ENCODE data around the gene DLG3. TPM values are rescaled to one million over a fixed set of nuclear protein-coding genes. Genes with fewer than 3 reads are reported as not detected.

DLG3 gene
- total RNA-seq, 2 experiments from 2014 or later = 25.4 to 29.0 TPM

DNA sequence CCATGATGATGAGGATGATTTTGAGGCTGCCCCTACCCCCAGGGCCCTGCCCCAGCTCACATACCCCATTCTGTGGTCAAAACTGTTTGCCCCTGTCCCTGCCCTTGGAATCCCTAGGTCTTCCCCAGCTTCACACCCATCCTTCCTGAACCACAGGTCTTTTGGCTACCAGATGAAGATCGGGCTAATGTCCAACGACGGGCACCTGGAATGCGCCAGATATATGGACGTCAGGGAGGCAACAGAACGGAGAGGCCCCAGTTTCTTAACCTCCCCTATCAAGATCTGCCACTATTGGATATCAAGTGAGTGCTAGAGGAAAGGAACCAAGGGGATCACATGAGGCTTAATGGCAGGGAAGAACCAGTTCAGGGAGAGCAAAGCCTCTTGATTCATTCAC lies 14.9 kb upstream of the DLG3 start:
- no peak for DNase-seq
- POLR2A ChIA-PET = no interaction called here
- no peaks in the 10 kb centered on the region for H3K9me3 Mint-ChIP-seq
- no peak for ATAC-seq (ENCODE audit: low read depth)
- H3K27me3 Mint-ChIP-seq = no peaks in the 10 kb centered on the region
- no peak overlapping the region for H3K27ac Mint-ChIP-seq
- H3K36me3 Mint-ChIP-seq = no peaks in the 10 kb centered on the region
- H3K4me1 Mint-ChIP-seq = peaks cover 6% of the 10 kb centered on the region
- no peak overlapping the region for H3K4me3 Mint-ChIP-seq

DNA sequence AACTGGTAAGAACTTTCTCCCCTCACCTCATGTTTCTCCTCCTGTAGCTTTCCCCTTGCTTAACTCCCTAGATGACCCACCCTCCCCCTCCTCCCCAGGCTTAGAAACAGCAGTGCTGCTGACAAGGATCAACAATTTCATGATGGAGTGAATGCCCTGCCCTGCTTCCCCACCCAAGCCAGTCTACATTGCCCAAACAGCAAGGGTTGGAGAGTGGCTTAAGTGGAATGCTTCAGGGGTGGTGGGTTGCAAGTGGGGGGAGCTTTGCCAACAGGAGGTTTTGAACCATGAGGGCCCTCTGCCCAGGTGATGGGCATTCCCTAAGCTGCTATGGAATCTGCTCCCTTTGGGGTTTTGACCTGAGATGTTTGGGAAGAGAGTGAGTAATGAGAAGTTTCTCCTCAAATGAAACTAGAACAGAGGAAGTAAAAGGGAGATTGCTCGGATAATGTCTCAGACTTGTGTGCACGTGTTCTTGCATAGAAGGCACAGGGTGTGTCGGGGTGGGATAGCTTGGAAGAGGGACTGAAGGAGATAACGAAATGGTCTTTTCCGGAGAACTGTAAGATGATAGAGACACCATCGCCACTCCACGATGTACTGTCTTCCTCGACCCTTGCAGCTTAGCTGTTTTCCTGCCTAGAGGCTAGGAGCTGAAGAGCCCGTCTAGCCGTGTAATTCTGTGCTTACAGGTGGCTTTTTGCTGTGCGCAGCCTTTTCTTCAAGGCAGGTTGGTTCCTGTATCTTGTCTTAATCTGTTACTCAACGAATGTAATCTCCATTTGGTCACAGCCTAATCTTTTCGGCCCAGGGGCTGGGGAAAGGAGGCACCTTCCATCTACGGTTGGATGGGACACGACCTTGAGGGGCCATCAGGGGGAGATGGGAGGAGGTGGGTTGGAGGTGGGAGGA lies 11.4 kb upstream of the DLG3 start:
- no peaks in the 10 kb centered on the region for H3K9me3 Mint-ChIP-seq
- POLR2A ChIA-PET = interaction anchor here (0.7 to 1.7 kb wide), 7 partner anchors 10 to 1844 kb away, joined by 3 to 7 read pairs (median 5); partner anchors contain the start of genes GDPD2, IGBP1, KIF4A and PDZD11
- ATAC-seq (ENCODE audit: low read depth) (no peak), DNase-seq (no peak)
- H3K27me3 Mint-ChIP-seq = peaks cover 5% of the 10 kb centered on the region
- H3K27ac Mint-ChIP-seq = peak overlapping the region; percentile 87
- H3K36me3 Mint-ChIP-seq = no peaks in the 10 kb centered on the region
- peak overlapping the region; percentile 89 for H3K4me3 Mint-ChIP-seq
- peaks cover 10% of the 10 kb centered on the region for H3K4me1 Mint-ChIP-seq

DNA sequence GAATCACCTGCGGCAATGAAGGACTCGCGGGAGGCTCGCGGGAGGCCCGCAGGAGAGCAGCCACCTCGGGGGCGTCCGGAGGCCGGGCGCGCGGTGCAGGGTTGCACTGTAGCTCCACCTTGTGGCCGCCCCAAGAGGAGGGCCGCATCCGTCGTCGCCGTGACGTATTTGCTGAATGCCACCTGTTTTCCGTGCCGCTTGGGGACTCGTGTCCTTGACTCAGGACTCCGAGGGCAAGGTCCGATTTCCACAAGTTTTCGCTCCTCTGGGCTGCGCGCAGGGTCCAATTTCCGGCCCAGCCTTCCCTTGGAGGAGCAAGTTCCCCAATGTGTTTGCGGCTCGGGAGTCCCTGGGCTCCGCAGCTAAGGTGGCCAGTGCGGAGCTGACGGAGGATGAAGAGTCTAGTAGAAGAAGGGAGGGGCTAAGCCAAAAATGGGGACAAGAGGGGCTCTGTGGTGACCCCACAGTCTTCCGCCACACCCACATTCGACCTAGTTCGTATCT lies 10.7 kb upstream of the DLG3 start:
- peak; percentile 79 for DNase-seq
- H3K9me3 Mint-ChIP-seq = no peaks in the 10 kb centered on the region
- no peaks in the 10 kb centered on the region for H3K36me3 Mint-ChIP-seq
- POLR2A ChIA-PET = interaction anchor here (0.7 to 1.7 kb wide), 8 partner anchors 10 to 1843 kb away, joined by 3 to 7 read pairs (median 4); partner anchors contain the start of genes GDPD2, IGBP1, KIF4A and PDZD11
- H3K4me1 Mint-ChIP-seq = peaks cover 16% of the 10 kb centered on the region
- H3K27ac Mint-ChIP-seq = peak overlapping the region; percentile 87
- H3K4me3 Mint-ChIP-seq = peak overlapping the region; percentile 89
- peak; percentile 84 for ATAC-seq (ENCODE audit: low read depth)
- H3K27me3 Mint-ChIP-seq = peaks cover 5% of the 10 kb centered on the region

DNA sequence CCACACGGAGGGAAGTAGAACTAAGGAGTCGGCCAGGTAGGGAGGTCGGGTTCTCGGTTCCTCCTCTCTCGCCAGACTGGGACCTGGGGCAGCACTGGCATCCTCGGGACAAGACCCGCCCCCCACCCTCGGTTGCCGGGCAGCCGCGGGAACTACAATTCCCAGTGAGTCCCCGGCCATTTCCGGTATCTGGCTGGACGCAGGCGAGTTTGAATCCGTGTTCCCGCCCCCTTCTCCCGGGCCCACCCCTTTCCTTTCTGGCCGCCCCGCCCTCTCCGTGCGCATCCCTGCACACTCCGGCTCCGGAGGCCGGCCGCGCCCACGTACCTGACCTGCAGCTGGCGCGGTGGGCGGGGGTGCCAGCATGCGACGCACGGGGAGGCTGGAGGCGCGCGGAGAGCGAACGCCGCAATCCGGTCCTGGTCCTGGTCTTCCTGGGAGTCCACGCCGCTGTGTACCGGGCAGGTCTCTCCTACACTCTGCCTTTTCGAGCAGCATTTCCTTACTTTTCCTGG lies 10.2 kb upstream of the DLG3 start:
- Mint-ChIP-seq H3K27ac (peak overlapping the region; percentile 87), H3K4me1 (peaks cover 21% of the 10 kb centered on the region), H3K27me3 (peaks cover 7% of the 10 kb centered on the region), H3K4me3 (peak overlapping the region; percentile 89), H3K36me3 (no peaks in the 10 kb centered on the region), H3K9me3 (no peaks in the 10 kb centered on the region)
- ATAC-seq (ENCODE audit: low read depth) = peak; percentile 56
- POLR2A ChIA-PET = interaction anchor here (0.6 to 1.7 kb wide), 7 partner anchors 12 to 1843 kb away, joined by 3 to 7 read pairs (median 4); partner anchors contain the start of genes GDPD2, IGBP1, KIF4A and PDZD11
- peak; percentile 64 for DNase-seq

DNA sequence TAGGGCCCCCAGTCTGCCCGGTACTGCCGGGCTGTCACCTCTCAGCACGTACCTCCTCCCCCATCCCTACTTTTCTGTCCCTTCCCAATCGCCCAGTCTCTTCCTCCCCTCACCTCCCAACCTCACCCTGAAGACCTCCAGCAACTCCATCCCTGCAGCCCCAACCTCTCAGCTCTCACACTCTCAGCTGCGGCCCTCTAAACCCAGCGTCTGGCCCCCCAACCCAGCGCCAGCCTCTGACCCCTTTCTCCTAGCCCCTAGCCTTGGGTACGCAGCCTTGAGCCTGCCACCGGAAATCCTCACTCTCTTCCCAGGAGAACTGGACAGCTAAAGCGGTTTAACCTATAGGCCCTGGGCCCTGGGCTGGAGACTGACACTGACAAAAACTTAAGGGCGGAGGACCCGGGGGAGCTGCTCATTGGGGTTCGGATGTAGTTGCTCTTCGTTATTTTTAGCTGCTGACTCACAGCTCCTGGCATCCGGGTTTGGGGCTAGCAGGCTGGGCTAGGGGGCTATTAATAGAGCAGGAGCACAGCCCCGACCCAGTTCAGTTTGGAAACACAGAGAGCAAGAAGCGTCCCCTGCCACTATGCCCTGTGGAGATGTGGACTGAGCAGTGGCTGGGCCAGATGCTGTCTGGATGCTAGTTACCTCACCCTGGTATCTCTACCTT lies 9.6 kb upstream of the DLG3 start:
- H3K9me3 Mint-ChIP-seq = no peaks in the 10 kb centered on the region
- H3K27ac Mint-ChIP-seq = peak overlapping the region; percentile 63
- DNase-seq (no peak), ATAC-seq (ENCODE audit: low read depth) (no peak)
- H3K4me3 Mint-ChIP-seq = peak overlapping the region; percentile 89
- peaks cover 22% of the 10 kb centered on the region for H3K4me1 Mint-ChIP-seq
- H3K27me3 Mint-ChIP-seq = peaks cover 10% of the 10 kb centered on the region
- no peaks in the 10 kb centered on the region for H3K36me3 Mint-ChIP-seq
- POLR2A ChIA-PET = interaction anchor here (0.6 to 1.7 kb wide), 4 partner anchors 17 to 1842 kb away, joined by 3 to 5 read pairs (median 4); partner anchors contain the start of genes IGBP1 and RPS4X

DNA sequence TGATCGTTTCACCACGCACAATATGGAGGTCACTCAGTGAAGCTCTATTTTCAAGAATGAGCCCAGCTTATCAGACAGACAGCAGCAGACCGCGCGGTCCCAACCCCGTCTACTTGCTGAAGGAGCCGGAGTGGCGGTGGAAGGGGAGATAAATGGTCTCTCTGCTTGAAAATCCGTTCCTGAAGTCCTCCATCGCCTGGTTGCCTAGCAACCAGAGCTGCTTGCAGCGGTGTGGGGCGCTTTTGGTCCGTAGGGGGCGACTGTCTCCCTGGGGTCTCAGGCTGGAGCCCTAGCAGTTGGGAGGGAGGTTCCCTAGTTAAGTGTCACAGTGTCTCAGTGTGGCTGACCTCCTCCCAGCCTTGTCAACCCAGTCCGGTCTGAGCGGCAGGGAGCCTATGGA lies 8.3 kb upstream of the DLG3 start:
- DNase-seq = no peak
- Mint-ChIP-seq H3K4me3 (no peak overlapping the region), H3K27ac (no peak overlapping the region), H3K27me3 (peaks cover 19% of the 10 kb centered on the region), H3K4me1 (peaks cover 22% of the 10 kb centered on the region), H3K36me3 (no peaks in the 10 kb centered on the region), H3K9me3 (no peaks in the 10 kb centered on the region)
- ATAC-seq (ENCODE audit: low read depth) = no peak
- POLR2A ChIA-PET = no interaction called here

DNA sequence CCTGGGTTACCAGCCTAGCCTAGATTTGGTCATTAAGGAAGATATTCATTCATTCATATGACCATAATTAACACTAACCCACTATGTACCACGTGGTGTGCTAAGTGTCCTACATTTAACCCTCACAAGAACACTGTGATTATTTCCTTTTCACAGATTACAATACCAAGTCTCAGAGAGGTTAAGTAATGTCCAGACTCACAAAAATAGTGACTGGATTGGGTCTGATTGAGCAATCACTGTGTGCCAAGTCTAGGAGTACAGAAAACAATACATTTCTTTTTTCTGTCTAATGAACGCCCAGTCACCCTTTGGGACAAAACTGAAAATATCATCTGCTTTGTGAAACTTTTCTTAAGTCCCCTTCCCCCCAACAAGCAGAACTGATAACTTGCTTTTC lies 7.6 kb upstream of the DLG3 start:
- H3K4me1 Mint-ChIP-seq = peaks cover 22% of the 10 kb centered on the region
- H3K36me3 Mint-ChIP-seq = no peaks in the 10 kb centered on the region
- POLR2A ChIA-PET = no interaction called here
- DNase-seq = no peak
- no peak for ATAC-seq (ENCODE audit: low read depth)
- no peak overlapping the region for H3K4me3 Mint-ChIP-seq
- H3K27me3 Mint-ChIP-seq = peaks cover 26% of the 10 kb centered on the region
- no peak overlapping the region for H3K27ac Mint-ChIP-seq
- no peaks in the 10 kb centered on the region for H3K9me3 Mint-ChIP-seq

DNA sequence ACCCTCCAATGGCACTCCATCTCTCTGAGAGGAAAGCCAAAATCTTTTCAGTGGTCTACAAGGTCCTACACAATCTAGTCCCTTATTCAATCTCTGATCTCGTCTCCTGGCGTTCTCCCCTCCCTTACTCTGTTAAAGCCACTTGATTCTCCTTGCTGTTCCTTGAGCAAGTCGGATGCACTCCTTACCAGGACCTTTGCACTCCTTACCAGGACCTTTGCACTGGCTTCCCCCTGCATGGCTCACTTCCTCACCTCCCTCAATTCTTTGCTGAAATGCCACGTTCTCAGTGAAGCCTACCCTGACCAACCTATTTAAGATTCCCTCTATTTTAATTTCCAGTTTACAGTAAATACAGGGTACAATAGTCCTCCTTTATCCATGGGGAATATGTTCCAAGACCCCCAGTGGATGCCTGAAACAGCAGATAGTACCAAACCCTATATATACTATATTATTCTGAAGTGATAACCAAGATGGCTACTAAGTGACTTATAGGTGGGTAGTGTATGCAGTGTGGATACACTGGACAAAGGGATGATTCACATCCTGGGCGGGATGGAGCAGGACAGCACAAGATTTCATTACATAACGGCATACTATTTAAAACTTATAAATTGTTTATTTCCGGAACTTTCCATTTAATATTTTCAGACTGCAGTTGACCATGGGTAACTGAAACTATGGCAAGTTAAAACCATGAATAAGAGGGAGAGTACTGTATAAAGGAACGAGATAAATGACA lies 6.5 kb upstream of the DLG3 start:
- H3K27me3 Mint-ChIP-seq = peaks cover 36% of the 10 kb centered on the region
- H3K27ac Mint-ChIP-seq = no peak overlapping the region
- ATAC-seq (ENCODE audit: low read depth) = no peak
- no peak overlapping the region for H3K4me3 Mint-ChIP-seq
- no peaks in the 10 kb centered on the region for H3K36me3 Mint-ChIP-seq
- POLR2A ChIA-PET = no interaction called here
- H3K4me1 Mint-ChIP-seq = peaks cover 21% of the 10 kb centered on the region
- no peaks in the 10 kb centered on the region for H3K9me3 Mint-ChIP-seq
- no peak for DNase-seq

DNA sequence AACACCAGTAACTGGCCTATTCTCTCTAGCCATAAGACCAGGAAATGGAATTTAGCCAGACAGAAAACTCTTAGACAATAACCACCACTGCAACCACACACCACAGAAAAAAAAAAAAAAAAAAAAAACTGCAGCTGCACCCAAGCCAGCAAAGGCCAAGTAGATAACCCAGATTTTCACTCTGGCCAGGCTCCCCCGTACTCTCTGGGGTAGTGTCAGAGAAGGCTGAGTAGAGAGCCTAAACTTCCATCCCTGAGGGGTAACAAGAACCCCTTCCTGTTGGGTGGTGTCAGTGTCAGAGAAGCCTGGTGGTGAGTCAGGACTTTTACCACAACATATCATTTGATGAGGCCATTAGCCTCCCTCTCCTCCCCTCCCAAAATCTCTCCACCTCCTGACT lies 5.6 kb upstream of the DLG3 start:
- Mint-ChIP-seq H3K27ac (peak overlapping the region; percentile 63), H3K9me3 (no peaks in the 10 kb centered on the region), H3K27me3 (peaks cover 42% of the 10 kb centered on the region), H3K4me3 (peak overlapping the region; percentile 30), H3K36me3 (no peaks in the 10 kb centered on the region), H3K4me1 (peaks cover 18% of the 10 kb centered on the region)
- DNase-seq (no peak), ATAC-seq (ENCODE audit: low read depth) (peak; percentile 52)
- POLR2A ChIA-PET = no interaction called here

DNA sequence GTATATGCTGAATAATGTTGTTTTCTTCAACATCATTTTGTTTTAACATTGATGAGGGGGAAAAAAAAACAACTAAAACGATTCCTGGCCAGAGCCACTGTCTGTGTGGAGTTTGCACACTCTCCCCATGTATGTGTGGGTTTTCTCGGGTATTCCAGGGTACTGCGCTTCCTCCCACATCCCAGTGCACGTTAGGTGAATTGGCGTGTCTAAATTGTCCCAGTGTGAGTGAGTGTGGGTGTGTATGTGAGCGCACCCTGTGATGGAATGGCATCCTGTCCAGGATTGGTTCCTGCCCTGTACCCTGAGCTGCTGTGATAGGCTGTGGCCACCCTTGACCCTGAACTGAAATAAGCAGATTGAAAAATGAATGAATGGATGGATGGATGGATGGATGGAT lies 2.4 kb upstream of the DLG3 start:
- POLR2A ChIA-PET = no interaction called here

DNA sequence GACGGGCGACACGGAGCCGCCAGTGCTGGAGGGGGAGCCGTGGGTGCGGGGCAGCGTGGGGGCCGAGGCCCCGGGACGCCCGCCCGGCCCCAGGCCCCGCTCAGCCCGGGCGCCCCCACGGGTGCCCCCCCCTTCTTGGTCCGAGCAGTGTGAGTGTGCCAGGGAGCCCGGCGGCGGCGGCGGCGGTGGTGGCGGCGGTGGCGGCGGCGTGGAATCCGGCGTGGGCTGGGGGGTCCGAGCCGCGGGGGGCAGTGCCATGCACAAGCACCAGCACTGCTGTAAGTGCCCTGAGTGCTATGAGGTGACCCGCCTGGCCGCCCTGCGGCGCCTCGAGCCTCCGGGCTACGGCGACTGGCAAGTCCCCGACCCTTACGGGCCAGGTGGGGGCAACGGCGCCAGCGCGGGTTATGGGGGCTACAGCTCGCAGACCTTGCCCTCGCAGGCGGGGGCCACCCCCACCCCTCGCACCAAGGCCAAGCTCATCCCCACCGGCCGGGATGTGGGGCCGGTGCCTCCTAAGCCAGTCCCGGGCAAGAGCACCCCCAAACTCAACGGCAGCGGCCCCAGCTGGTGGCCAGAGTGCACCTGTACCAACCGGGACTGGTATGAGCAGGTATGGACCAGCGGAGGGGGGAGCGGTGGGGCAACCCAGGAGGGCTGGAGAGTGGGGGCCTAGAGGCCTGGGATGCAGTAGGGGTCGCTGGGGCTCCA lies 466 bp downstream of the DLG3 start:
- POLR2A ChIA-PET = no interaction called here
- Mint-ChIP-seq H3K4me3 (no peak overlapping the region), H3K27ac (no peak overlapping the region), H3K36me3 (no peaks in the 10 kb centered on the region), H3K9me3 (no peaks in the 10 kb centered on the region), H3K4me1 (no peaks in the 10 kb centered on the region), H3K27me3 (peaks cover 51% of the 10 kb centered on the region)
- DNase-seq = peak; percentile 34
- ATAC-seq (ENCODE audit: low read depth) = no peak

More for the DNA sequence above, 2.4 kb upstream of the DLG3 start:
- no peak overlapping the region for H3K4me3 Mint-ChIP-seq
- H3K4me1 Mint-ChIP-seq = peaks cover 13% of the 10 kb centered on the region
- H3K27me3 Mint-ChIP-seq = peaks cover 53% of the 10 kb centered on the region
- no peak for ATAC-seq (ENCODE audit: low read depth)
- no peak for DNase-seq
- no peaks in the 10 kb centered on the region for H3K9me3 Mint-ChIP-seq
- no peaks in the 10 kb centered on the region for H3K36me3 Mint-ChIP-seq
- no peak overlapping the region for H3K27ac Mint-ChIP-seq

DNA sequence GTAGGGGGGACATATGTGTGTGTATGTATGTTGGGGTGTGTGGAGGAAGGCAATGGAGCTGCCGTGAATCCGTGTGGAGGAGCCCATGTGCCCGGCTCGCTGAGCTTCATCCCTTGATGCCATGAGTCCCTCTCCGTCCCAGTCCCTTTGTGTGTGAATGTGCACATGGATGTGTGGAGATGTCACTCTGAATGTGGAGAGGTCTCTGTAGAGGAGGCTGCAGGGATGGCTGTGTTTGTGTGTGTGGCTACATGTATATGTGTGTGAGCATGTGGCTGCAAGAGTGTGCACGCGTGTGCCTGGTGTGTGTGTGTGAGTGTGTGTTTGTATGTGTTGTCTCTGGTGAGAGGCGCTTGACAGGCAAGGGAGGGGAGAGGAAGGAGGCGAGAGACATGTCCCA lies 1.3 kb downstream of the DLG3 start:
- ATAC-seq (ENCODE audit: low read depth) (no peak), DNase-seq (no peak)
- Mint-ChIP-seq H3K9me3 (no peaks in the 10 kb centered on the region), H3K36me3 (no peaks in the 10 kb centered on the region), H3K27me3 (peaks cover 46% of the 10 kb centered on the region), H3K4me1 (peaks cover 3% of the 10 kb centered on the region), H3K4me3 (no peak overlapping the region), H3K27ac (no peak overlapping the region)
- POLR2A ChIA-PET = no interaction called here
